Measurements from ENCODE around the gene LRRTM4.

Gene LRRTM4

DNA sequence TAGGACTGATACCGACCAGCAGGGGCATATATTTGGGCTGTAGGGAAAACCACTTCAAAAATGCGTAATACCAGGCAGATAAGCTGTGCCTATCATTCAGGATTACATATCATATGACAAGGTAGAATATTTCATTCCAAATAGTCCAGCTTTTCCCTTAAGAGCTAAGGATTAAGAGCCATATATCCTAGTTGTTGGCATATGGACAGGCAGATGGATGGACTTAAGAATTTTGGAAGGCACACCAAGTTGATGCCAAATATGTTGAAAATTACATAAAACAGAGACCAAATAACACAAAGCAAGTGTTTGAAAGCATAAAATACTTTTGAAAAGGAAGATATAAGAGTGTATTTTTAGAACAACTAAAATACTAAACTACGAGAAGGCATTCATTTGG lies 52.1 kb downstream of the LRRTM4 start:
- no peak for DNase-seq (ENCODE audit: low read depth)

DNA sequence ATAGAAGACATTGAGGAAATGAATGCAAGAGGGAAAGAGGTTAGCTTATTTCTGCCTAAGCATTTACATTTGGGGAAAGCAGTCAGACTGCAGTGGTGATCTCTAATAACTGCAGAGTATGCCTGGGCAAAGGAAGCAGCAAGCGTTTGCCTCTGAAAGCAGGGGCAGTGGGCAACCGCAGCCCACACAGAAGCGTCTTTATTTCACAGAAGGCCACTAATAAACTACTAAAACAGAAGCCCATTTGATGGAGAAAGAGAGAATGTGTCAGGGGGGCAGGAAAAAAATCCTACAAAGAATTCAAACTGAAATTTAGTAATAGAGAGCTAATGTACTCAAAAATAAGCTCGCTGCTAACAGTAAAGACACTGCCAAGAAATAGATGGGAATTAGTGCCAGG lies 53.1 kb downstream of the LRRTM4 start:
- no peak for DNase-seq (ENCODE audit: low read depth)

DNA sequence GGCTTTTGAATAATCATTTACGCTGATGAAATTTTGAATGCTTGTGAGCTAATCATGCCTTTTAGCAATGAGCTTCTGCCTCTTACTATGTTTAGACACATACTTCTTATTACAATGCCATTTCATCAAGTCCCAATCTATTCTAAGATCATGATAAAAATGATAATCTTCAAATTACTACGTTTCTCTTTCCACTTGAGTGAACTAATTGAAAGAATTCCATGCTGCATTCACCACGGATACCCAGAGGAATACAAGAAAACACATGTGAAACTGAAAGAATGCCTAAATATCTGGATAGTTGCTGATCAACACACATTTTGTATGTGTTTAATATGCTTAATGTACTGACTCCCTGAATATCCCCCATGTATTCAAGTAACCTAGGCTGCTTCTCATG lies 62.3 kb downstream of the LRRTM4 start:
- no peak for DNase-seq (ENCODE audit: low read depth)

DNA sequence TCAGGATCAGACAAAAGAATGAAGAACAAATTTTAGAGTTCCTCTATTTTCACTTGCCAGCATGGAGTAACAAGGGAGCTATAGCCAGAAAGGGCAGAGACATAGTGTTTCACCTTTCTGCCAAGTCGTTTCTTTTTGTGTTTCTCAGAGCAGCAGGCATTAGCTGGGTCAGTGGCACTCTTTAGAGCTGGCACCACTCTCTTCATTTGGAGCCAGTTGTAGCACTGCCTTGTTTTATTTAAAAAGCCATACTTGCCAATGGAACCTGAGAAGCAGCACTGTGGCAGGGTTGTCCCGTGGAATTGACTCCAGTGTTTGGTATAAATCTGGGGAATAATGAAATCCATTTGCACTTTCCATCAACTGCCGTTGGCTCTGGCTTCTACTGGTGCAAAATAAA lies 64.0 kb downstream of the LRRTM4 start:
- DNase-seq (ENCODE audit: low read depth), result no peak

DNA sequence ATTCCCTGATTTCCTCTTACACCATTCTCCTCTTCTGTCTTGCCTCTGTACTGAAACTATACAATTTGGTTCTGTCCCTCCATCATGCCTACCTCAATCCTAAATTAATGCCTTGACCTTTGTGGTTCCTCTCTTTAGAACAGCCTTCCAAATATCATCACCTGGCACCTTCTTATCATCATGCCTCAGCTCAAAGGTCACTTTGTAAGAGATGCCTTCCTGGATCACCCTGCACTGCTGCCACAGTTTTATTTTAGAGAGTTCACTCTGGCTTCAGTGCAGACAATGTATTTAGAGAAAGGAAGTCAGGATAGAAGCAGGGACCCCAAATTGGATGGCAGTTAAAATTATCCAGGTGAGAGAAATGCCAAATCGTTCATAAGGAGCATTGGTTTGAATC lies 64.5 kb downstream of the LRRTM4 start:
- DNase-seq (ENCODE audit: low read depth), result no peak

DNA sequence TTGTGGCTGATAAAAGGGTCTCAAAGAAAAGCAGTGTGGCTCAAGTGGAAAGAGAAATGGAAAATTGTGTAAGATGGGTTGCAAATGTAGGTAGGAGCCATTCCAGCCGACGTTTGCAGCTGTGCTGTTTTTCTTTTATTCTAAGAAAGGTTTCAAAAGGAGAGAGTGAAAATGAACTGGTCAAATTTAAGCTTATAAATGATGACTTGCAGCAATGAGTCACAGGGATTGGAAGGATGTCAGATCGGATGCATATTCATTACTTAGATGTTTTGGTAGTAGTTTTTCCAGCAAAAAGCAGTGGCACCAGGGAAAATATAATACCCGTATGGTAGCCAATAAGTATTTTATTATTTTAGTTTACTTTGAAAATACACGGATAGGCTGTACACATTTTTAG lies 79.1 kb downstream of the LRRTM4 start:
- no peak for DNase-seq (ENCODE audit: low read depth)

DNA sequence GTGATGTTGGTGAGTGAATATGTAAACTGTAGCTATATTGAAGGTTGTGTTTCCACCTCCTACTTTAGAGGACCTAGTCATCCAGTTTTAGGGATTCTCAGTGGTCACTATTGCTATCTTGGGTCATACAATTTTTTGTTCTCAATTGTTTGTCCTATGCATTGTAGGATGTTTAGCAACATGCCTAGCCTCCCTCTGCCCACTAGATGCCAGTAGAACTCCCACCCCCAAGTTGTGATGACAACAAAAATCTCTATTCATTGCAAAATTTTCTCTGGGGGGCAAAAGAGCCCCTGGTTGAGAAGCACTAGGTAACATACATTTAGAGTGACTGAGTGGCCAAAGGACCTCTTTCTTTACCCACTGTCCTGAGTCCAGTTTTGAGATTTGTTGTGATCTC lies 87.3 kb downstream of the LRRTM4 start:
- DNase-seq (ENCODE audit: low read depth), result no peak

DNA sequence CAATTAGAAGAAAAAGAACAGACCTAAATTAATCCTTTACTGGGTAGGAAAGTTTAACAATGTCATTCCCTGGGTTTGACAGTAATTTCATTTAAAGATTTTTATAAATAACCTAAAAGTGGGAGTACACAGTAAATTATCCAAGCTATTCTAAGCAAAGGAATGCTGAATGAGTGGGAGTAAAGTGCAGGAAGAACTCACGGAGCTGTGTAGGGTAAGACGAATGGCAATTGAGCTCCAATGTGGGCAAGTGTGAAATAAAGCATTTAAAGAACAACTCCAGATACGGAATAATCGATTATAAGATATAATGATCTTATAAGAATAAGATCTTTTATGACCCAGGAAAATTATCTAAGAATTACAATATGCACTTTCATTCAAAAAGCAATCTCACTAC lies 93.2 kb downstream of the LRRTM4 start:
- no peak for DNase-seq (ENCODE audit: low read depth)

DNA sequence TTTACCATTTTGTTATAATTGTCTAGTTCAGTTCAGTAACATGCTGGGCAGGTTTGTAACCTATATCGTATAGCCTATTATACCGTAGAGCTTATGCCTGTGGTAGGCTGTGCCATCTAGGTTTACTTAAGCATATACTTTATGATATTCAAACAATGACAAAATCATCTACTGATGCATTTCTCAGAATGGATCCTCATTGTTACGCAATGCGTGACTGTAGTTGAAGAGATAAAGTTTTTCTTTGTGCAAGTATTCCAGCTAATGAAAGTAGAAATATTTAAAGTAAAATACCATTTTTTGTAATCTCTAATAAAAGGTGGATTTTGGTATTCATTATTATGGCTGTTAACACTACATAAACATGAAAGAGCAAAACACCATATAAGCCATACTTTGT lies 100.2 kb downstream of the LRRTM4 start:
- no peak for DNase-seq (ENCODE audit: low read depth)

DNA sequence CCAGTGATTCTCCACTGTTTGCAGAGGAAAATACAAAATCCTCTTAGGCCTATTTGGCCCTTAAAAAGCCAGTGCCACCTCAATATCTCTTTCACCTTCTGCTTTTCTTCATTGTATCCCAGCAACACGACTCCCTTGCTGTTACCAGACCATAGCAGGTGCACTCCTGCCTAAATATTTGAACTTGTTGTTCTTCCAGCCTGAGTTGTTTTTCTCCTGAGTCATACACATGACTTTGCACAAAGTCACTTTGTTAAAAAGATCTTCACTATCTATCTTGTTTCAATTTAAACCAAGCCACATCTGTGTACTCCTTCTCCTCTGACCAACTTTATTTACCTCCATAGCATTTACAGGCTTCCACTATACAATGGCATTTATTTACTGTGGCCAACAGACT lies 103.6 kb downstream of the LRRTM4 start:
- DNase-seq (ENCODE audit: low read depth), result no peak

DNA sequence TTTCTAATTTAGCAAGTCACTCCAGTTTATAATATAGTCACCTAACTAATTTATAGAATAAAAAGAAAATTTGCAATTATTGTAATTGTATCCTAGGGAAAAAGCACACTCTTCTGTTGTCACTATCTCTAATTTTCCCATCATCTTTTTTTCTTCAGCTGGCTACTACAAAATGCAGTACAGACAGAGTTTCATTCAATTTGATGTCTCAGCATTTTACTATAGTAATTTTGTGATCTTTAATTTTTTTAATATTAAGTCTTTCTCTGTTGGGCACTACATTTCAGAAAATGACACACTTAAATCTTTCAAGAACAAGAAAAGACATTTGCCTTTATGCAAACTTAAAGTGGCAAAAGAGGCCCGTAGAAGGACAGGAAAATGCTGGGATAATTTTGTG lies 118.0 kb downstream of the LRRTM4 start:
- no peak for DNase-seq (ENCODE audit: low read depth)

DNA sequence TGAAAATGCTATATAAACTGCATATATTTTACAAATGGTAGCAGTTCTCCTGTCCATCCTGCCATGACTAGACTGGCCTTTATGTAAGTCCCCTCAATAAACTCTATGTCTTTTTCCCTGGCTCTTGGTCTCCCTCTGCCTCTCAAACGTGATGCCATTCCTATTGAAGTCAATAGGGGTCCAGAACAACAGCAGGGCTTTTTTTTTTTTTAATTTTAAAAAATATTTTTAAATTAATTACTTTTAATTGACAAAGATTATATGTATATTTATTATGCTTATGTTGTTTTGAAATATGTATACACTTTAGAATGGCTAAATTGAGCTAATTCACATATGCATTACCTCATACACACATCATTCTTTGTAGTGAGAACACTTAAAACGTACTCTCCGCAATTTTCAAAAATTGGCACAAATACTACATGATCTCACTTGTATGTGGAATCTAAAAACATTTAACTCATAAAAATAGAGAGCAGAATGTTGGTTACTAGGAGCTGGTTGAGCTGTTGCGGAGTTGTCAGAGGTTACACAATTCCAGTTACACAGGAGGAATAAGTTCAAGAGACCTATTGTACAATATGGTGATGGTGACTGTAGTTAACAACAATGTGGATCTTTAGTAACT lies 123.1 kb downstream of the LRRTM4 start:
- DNase-seq (ENCODE audit: low read depth), result no peak

DNA sequence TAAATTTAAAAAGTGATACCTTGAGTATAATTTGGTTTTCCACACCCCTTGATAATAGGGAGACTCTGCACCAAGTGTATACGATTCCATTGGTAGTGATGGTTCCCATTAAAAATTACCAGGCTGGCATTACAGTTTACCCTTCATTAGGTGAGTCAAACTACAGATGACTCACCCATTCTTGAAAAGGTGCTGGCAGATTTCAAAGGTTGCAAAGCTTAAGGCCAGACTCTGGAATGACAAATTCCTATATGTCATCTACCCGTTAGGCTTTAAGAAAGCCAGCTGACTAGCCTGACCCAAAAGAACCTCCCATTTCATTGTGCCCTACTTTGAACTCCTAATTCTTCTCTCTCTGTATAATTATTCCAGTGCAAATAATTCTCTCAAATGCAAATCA lies 124.4 kb downstream of the LRRTM4 start:
- no peak for DNase-seq (ENCODE audit: low read depth)

DNA sequence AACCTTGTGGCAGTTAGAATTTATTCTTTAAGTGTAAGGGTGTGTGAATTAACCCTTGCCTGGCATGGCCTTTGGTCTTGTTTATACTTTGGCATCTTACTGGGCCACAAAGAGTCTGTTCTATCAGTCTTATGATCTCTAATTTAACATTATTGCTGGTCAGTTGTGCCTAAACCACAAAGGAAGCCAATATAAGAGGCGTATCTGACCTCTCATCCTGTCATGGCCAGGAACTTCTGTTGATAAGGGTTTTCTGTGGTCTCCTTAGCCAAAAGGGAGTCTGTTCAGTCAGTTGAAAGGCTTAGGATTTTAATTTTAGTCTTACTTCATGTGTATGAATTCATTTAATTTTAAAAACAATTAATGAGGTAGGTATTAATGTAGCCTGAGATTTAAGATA lies 127.2 kb downstream of the LRRTM4 start:
- no peak for DNase-seq (ENCODE audit: low read depth)

DNA sequence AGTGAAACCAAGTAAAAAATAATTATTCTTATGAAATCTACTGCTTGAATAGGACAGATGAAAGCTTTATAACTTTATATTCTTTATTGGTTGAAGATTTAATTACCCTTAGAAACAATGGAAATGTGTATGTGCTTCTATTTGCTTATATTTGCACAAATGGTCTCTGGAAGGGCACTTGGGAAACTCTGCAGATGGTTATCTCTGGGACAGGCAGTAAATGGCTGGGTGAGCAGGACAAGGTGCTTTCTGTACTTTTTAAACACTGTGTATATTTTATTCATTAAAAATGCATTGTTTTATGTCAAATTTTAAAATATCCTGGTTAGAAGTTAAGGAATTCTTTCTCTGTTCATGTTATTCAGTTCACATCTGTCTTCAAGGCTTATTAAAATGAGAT lies 131.1 kb downstream of the LRRTM4 start:
- DNase-seq (ENCODE audit: low read depth), result no peak

DNA sequence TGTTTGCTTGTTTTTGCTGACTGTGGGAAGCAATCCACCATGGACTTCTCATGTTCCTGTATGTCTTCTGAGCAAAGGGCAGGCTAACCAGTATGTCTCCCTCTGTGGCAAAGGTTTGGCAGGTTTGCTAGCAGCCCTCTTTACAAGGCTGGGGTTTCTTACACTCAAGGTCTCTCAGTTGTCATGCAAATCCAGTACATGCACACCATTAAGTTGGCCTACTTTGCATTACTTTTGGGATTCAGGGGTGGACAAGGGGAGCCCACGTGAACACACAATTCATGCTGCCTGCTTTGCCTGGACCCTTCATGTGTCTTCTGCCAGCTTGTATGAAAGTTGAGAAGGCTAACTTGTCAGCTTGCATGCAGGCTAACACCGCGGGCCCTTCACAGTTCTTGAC lies 134.9 kb downstream of the LRRTM4 start:
- no peak for DNase-seq (ENCODE audit: low read depth)

DNA sequence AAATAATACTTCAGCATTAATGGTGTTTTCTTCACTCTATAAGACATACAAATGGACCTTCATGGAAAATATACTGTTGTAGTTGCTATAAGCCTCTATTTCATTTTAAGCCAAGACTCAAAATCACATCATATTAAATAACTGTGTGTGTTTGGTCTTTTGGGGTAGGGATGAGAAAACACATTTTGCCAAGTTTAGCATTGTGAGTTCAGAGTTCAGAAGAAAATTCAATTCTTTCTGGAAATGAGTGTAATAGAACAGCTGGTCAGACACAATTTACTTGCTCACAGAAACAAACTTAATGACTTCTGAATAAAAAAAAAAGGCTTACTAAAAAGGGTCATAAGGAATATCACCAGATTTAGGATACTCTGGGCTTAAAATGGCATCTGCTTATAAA lies 149.5 kb downstream of the LRRTM4 start:
- no peak for DNase-seq (ENCODE audit: low read depth)

DNA sequence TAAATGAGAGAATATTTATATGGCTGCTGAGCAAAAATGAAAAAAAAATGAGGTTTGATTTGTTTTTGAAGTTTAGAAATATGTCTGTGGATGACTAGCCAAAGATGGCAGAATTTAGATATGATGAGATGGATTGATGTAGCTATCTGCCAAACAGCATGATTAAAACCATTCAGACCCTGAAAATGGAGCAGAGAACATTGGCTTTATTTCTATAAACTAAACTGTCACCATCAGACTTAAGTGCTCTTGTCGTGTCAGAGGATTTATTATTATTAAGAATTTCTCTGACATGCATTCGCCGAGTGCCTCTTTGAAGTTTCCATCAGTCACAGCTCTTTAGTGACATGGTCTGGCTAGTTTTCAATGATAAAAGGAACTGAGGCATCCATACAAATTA lies 151.7 kb downstream of the LRRTM4 start:
- DNase-seq (ENCODE audit: low read depth), result no peak

DNA sequence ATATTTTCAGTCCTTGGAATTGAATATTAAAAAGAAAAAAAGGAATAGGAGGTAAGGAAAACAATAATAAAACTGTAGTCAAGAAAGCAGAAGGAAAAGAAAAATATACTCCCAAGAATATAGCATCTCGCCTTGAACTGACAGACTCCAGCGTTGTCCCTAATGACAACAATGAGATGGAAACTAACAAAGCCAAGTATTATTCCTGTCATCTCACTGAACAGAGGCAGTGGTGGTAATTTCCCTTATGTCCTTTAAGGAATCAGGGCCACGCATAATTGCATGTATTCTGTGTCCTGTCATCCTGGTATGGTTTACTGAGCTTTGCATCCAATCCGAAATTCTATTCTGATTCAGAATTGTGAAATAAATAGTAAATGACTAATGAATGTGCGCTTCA lies 158.9 kb downstream of the LRRTM4 start:
- no peak for DNase-seq (ENCODE audit: low read depth)

DNA sequence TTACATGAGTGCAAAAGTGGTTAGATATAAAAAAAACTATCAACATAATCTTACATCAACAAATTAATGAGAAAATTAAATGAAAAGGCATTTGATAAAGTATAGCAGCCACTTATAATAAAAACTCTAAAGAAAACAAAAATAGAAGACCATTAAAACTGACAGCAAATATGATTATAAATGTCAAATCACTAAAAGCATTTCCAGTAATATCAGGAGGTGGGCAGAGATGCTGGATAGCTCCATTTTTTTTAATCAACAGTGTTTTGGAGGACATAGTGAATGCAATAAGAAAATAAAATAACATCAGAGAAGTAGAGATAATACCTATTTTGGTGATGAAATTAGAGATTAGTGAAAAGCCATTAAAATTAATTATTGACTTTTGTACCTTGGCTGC lies 173.4 kb downstream of the LRRTM4 start:
- DNase-seq (ENCODE audit: low read depth), result no peak

DNA sequence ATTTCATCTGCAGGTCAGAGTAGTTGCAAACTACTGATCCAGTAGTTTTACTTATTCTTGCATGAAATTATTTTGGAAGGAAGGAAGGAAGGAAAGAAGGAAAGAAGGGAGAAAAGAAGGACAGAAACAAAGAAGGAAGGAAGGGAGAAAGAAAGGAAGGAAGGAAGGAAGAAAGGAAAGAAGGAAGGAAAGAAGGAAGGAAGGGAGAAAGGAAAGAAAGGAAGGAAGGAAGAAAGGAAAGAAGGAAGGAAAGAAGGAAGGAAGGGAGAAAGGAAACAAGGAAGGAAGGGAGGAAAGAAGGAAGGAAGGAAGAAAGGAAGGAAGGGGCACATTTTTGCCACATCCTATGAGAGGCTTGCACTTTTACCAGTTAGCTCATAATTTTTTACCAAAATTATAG lies 186.2 kb downstream of the LRRTM4 start:
- no peak for DNase-seq (ENCODE audit: low read depth)

DNA sequence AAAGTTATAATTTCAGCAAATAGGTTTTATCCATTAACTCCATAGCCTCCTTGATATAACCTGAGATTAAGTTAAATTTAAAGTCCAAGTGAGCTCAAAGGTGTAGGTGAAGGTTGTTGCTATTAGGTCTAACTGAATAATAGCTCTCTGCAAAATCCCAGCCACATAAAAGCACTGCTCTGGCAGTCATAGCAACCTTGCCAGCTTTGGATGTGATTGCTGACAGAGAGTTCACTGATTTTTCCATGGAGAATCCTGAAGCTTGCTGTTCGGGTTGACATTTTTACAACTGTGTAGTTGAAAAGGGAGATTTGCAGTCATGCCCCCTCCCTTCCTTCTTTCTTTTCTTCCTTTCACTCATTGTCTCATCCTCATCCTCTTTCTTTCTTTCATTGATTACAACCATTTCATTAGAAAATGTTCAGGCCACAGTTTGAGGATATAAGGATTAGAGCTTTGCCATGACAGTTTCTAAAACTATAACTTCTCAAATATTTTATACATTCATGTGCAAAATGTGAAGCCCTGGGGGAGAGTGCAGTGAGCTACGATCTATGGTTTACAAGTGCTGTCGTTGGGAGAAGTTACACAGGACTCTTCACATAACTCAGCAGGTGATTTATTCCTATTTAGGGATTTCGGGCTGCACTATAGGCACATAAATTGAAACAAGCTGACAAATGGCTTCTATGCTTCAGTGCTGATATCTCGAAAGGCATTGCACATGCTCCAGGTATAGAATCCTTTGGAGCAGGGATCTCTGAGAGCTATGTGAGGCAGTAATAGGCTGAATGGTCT lies 193.8 kb downstream of the LRRTM4 start:
- no peak for DNase-seq (ENCODE audit: low read depth)

DNA sequence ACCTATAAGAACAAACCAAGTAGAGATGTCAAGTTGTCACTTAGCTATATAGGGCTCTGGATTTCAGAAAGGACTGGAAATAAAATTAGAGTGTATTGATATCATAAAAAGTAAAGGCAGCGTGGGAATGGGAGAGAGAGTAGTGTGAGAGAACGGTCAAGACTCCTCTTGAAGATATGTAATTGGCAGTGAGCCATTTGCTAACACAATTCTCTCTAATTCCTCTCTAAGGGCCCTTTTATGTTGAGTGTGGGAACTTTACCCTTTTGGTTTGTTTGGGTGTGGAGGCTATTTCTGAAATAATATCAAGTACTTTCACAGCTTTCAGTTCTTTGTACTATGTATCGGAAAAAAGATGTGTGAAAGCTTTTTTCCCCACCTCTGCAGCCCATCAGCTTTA lies 196.8 kb downstream of the LRRTM4 start:
- DNase-seq (ENCODE audit: low read depth), result no peak

DNA sequence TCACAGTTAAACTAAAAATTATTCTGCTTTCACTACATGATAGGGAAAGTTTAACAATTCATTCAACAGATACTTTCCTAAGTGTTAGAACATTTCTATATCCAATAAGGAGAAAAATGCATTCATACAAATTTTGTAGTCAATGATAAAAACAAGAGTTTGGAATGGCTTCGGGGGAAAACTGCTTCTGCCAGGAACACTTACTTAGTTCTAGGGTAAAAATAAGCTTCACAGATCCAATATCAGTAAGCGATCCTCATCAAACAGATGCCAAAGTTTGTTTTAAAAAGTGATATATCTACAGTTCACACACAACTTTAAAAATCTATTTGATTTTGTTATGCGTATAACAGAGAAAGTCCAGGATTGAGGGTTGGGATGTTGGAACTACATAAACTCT lies 199.7 kb downstream of the LRRTM4 start:
- DNase-seq (ENCODE audit: low read depth), result no peak
